Glutamatergic neuron (in vitro differentiated cells): ENCODE data around the gene CEP128. TPM values are rescaled to one million over a fixed set of nuclear protein-coding genes. Genes with fewer than 3 reads are reported as not detected.

Experiments used
- DNase-seq: peaks from one replicate; pipeline ENCODE4 v3.0.0; 2022
- H3K27ac Mint-ChIP-seq: one replicate; pipeline ENCODE4 v1.8.0; 2020; ENCODE audit warnings: mild to moderate bottlenecking, mixed read lengths, inconsistent platforms; ENCODE audit not compliant: unreplicated experiment
- H3K27me3 Mint-ChIP-seq: one replicate; pipeline ENCODE4 v1.8.0; 2020; ENCODE audit warnings: mild to moderate bottlenecking, moderate library complexity, mixed read lengths, inconsistent platforms; ENCODE audit not compliant: unreplicated experiment
- H3K36me3 Mint-ChIP-seq: one replicate; pipeline ENCODE4 v1.8.0; 2020; ENCODE audit warnings: mild to moderate bottlenecking, mixed read lengths, inconsistent platforms; ENCODE audit not compliant: unreplicated experiment
- H3K4me1 Mint-ChIP-seq: one replicate; pipeline ENCODE4 v1.8.0; 2020; ENCODE audit warnings: mild to moderate bottlenecking, low read depth, mixed read lengths, inconsistent platforms; ENCODE audit not compliant: unreplicated experiment
- H3K4me3 Mint-ChIP-seq: one replicate; pipeline ENCODE4 v1.8.0; 2020; ENCODE audit warnings: mild to moderate bottlenecking, mixed read lengths, inconsistent platforms; ENCODE audit not compliant: unreplicated experiment
- H3K9me3 Mint-ChIP-seq: one replicate; pipeline ENCODE4 v1.8.0; 2020; ENCODE audit warnings: mild to moderate bottlenecking, moderate library complexity, mixed read lengths, inconsistent platforms; ENCODE audit not compliant: unreplicated experiment
- CTCF ChIP-seq: fragments of 200-600 bp; sonication (generic); IDR thresholded peaks from one replicate; pipeline ENCODE4 v1.5.0; 2021; ENCODE audit not compliant: partially characterized antibody, unreplicated experiment
- total RNA-seq: library from RNA; stranded (reverse); fragmentation: NEBNext Ultra II Directional; extraction: Animal tissue kit (Norgen Biotek cat#: 25700); gene quantifications from one replicate; pipeline ENCODE4 v1.2.1, GENCODE V29; 2021; ENCODE audit not compliant: unreplicated experiment

CEP128 gene
- total RNA-seq, 1 donor from 2014 or later, result 38.5 TPM

- no peak for TF ChIP-seq CTCF
- Mint-ChIP-seq H3K4me3 (no peak overlapping the region), H3K4me1 (no peaks in the 10 kb centered on the region), H3K36me3 (peaks cover 13% of the 10 kb centered on the region), H3K9me3 (no peaks in the 10 kb centered on the region), H3K27me3 (no peaks in the 10 kb centered on the region), H3K27ac (no peak overlapping the region)
- no peak for DNase-seq
Measured at GRCh38 chr14:80535171-80535570, 406.4 kb downstream of the CEP128 start.

- DNase-seq, result no peak
- TF ChIP-seq CTCF, result no peak
- no peak overlapping the region for H3K4me3 Mint-ChIP-seq
- no peaks in the 10 kb centered on the region for H3K36me3 Mint-ChIP-seq
- H3K9me3 Mint-ChIP-seq, result no peaks in the 10 kb centered on the region
- H3K27me3 Mint-ChIP-seq, result no peaks in the 10 kb centered on the region
- H3K27ac Mint-ChIP-seq, result no peak overlapping the region
- H3K4me1 Mint-ChIP-seq, result peaks cover 17% of the 10 kb centered on the region
Measured at GRCh38 chr14:80523518-80524117, 417.9 kb downstream of the CEP128 start.

- H3K4me1 Mint-ChIP-seq, result peaks cover 17% of the 10 kb centered on the region
- no peak for TF ChIP-seq CTCF
- no peak overlapping the region for H3K27ac Mint-ChIP-seq
- H3K27me3 Mint-ChIP-seq, result no peaks in the 10 kb centered on the region
- no peaks in the 10 kb centered on the region for H3K9me3 Mint-ChIP-seq
- H3K36me3 Mint-ChIP-seq, result no peaks in the 10 kb centered on the region
- DNase-seq, result no peak
- no peak overlapping the region for H3K4me3 Mint-ChIP-seq
Measured at GRCh38 chr14:80522936-80523335, 418.6 kb downstream of the CEP128 start.

- no peak for DNase-seq
- Mint-ChIP-seq H3K27ac (no peak overlapping the region), H3K36me3 (no peaks in the 10 kb centered on the region), H3K4me3 (no peak overlapping the region), H3K9me3 (no peaks in the 10 kb centered on the region), H3K4me1 (peaks cover 17% of the 10 kb centered on the region), H3K27me3 (no peaks in the 10 kb centered on the region)
- TF ChIP-seq CTCF, result no peak
Measured at GRCh38 chr14:80522411-80522810, 419.1 kb downstream of the CEP128 start.

GRCh38 chr14:80521456-80521855, 420.1 kb downstream of the CEP128 start:
- Mint-ChIP-seq H3K9me3 (no peaks in the 10 kb centered on the region), H3K36me3 (no peaks in the 10 kb centered on the region), H3K27ac (no peak overlapping the region), H3K4me1 (peaks cover 17% of the 10 kb centered on the region), H3K4me3 (no peak overlapping the region), H3K27me3 (no peaks in the 10 kb centered on the region)
- no peak for DNase-seq
- no peak for TF ChIP-seq CTCF
